Fibroblast of lung (primary cell): ENCODE results near the gene CELA3A. TPM values are rescaled to one million over a fixed set of nuclear protein-coding genes. Genes with fewer than 3 reads are reported as not detected.
"Not testable (repeated sequence)": the region's sequence is repeated elsewhere in the genome, so short reads cannot be mapped to it uniquely, and the experiment has no call there.

Experiments used
- DNase-seq, 2 donors: peaks; one replicate each; pipeline versions ENCODE4 v3.0.0 to v3.0.0-alpha.2; 2010; ENCODE audit warnings: low read depth in 2 of 2
- H2AFZ ChIP-seq: 2 replicates; pipeline ENCODE4 v1.5.1; 2012; ENCODE audit warnings: low read length, control low read depth, inconsistent platforms
- H3K27ac ChIP-seq: 2 replicates; pipeline ENCODE4 v1.5.1; 2011; ENCODE audit warnings: low read length, control low read depth; ENCODE audit not compliant: insufficient read depth
- H3K27me3 ChIP-seq: 2 replicates; pipeline ENCODE4 v1.5.1; 2011; ENCODE audit warnings: mild to moderate bottlenecking, low read length; ENCODE audit not compliant: control insufficient read depth, insufficient read depth
- H3K36me3 ChIP-seq: 2 replicates; pipeline ENCODE4 v1.5.1; 2011; ENCODE audit warnings: low read length; ENCODE audit not compliant: control insufficient read depth, insufficient read depth
- H3K4me1 ChIP-seq: 2 replicates; pipeline ENCODE4 v1.5.1; 2011; ENCODE audit warnings: low read length; ENCODE audit not compliant: control insufficient read depth, insufficient read depth; ENCODE audit errors: extremely low read depth
- H3K4me2 ChIP-seq: 2 replicates; pipeline ENCODE4 v1.5.1; 2011; ENCODE audit warnings: low read length, control low read depth; ENCODE audit not compliant: insufficient read depth; ENCODE audit errors: extremely low read depth
- H3K4me3 ChIP-seq, 4 experiments: fragments of 200-600 bp in 1 of 4; sonication (generic) in 1 of 4; replicated peaks in 1 of 4; 2 replicates each; pipeline ENCODE4 v1.5.1; 2011 to 2016; ENCODE audit warnings: low read length in 4 of 4, low read depth in 3 of 4, mild to moderate bottlenecking in 3 of 4, control low read depth in 2 of 4, inconsistent platforms in 1 of 4, mixed read lengths in 1 of 4; ENCODE audit not compliant: insufficient read depth in 1 of 4; ENCODE audit errors: control extremely low read depth in 1 of 4
- H3K79me2 ChIP-seq: 2 replicates; pipeline ENCODE4 v1.5.1; 2012; ENCODE audit warnings: mild to moderate bottlenecking, low read length, inconsistent platforms; ENCODE audit not compliant: control insufficient read depth, insufficient read depth
- H3K9ac ChIP-seq: 2 replicates; pipeline ENCODE4 v1.5.1; 2011; ENCODE audit warnings: mild to moderate bottlenecking, low read length, control low read depth; ENCODE audit not compliant: insufficient read depth
- H3K9me3 ChIP-seq: 2 replicates; pipeline ENCODE4 v1.5.1; 2012; ENCODE audit warnings: low read depth, low read length; ENCODE audit not compliant: control insufficient read depth, insufficient read depth
- H4K20me1 ChIP-seq: 2 replicates; pipeline ENCODE4 v1.5.1; 2011; ENCODE audit warnings: low read length; ENCODE audit not compliant: control insufficient read depth, insufficient read depth; ENCODE audit errors: extremely low read depth
- CTCF ChIP-seq, 2 donors: IDR thresholded peaks in 1 of 2; conservative IDR thresholded peaks in 1 of 2; 1 replicate in 1 of 2; 2 replicates in 1 of 2; pipeline ENCODE4 v1.5.1; 2011 to 2012; ENCODE audit warnings: low read length in 2 of 2, control low read depth in 1 of 2, inconsistent platforms in 1 of 2, low read depth in 1 of 2, mild to moderate bottlenecking in 1 of 2
- EZH2 ChIP-seq: IDR thresholded peaks from 2 replicates; pipeline ENCODE4 v1.5.1; 2012; ENCODE audit warnings: low read length, control low read depth, mild to moderate bottlenecking; ENCODE audit errors: missing control alignments
- polyA plus RNA-seq, 2 donors: library from polyadenylated mRNA; depleted of rRNA in 1 of 2; stranded (reverse) in 1 of 2; unstranded in 1 of 2; fragments of >200 nt; gene quantifications; 2 replicates each; pipeline ENCODE4 v1.2.1, GENCODE V29; 2011 to 2012; ENCODE audit warnings: missing spikeins in 1 of 2
- total RNA-seq: library from RNA; depleted of rRNA; stranded (reverse); fragments of >200 nt; gene quantifications from 2 replicates; pipeline ENCODE4 v1.2.1, GENCODE V29; 2014

CELA3A gene
- total and polyA plus RNA-seq, 2 donors (not counting 1 experiment from before 2014, with no cell fraction given) = not detected

GRCh38 chr1:22030473-22030872 is 29.0 kb downstream of the CELA3A start:
- Histone ChIP-seq H3K4me2 (no peak overlapping the region), H3K27me3 (no peaks in the 10 kb centered on the region), H3K79me2 (peaks cover 4% of the 10 kb centered on the region), H3K27ac (no peak overlapping the region), H4K20me1 (no peaks in the 10 kb centered on the region), H3K9ac (no peak overlapping the region), H3K4me1 (peaks cover 3% of the 10 kb centered on the region), H3K36me3 (peaks cover 2% of the 10 kb centered on the region), H2AFZ (no peak overlapping the region), H3K4me3 (no peak overlapping the region), H3K9me3 (no peaks in the 10 kb centered on the region)
- no peak for DNase-seq
- TF ChIP-seq EZH2 = no peak
- TF ChIP-seq CTCF (conservative IDR thresholded peaks at IDR 0.05 in 1 of 2, IDR thresholded peaks at IDR 0.05 in 1 of 2; ENCODE audit: low read depth in 1 of 2, low read length in 2 of 2) = no peak

- H3K4me2 ChIP-seq = no peak overlapping the region
- H3K27ac ChIP-seq = no peak overlapping the region
These were observed 29.9 kb downstream of the CELA3A start for GRCh38 chr1:22031214-22031962.

GRCh38 chr1:22034834-22035233 is 33.4 kb downstream of the CELA3A start:
- not testable (repeated sequence) for H3K9ac ChIP-seq

More at GRCh38 chr1:22031214-22031962, 29.9 kb downstream of the CELA3A start:
- Histone ChIP-seq H3K27me3 (no peaks in the 10 kb centered on the region), H2AFZ (no peak overlapping the region), H3K79me2 (peaks cover 2% of the 10 kb centered on the region), H3K4me1 (peaks cover 1% of the 10 kb centered on the region), H3K36me3 (peaks cover 2% of the 10 kb centered on the region), H3K4me3 (no peak overlapping the region), H3K9ac (no peak overlapping the region), H4K20me1 (no peaks in the 10 kb centered on the region), H3K9me3 (no peaks in the 10 kb centered on the region)
- no peak for TF ChIP-seq EZH2
- DNase-seq = no peak

GRCh38 chr1:22037520-22037919 is 36.1 kb downstream of the CELA3A start:
- TF ChIP-seq CTCF (conservative IDR thresholded peaks at IDR 0.05 in 1 of 2, IDR thresholded peaks at IDR 0.05 in 1 of 2; ENCODE audit: low read depth in 1 of 2, low read length in 2 of 2) (no peak), EZH2 (no peak)

More at GRCh38 chr1:22034834-22035233, 33.4 kb downstream of the CELA3A start:
- H4K20me1 ChIP-seq, H3K4me3 ChIP-seq, H3K79me2 ChIP-seq, H3K9me3 ChIP-seq, H3K27ac ChIP-seq, H3K4me1 ChIP-seq, H3K4me2 ChIP-seq, H3K27me3 ChIP-seq, H2AFZ ChIP-seq, H3K36me3 ChIP-seq, DNase-seq: not testable (repeated sequence)

More at GRCh38 chr1:22037520-22037919, 36.1 kb downstream of the CELA3A start:
- no peak for DNase-seq
- no peaks in the 10 kb centered on the region for H3K27me3 ChIP-seq
- H4K20me1 ChIP-seq = no peaks in the 10 kb centered on the region
- no peaks in the 10 kb centered on the region for H3K9me3 ChIP-seq
- no peaks in the 10 kb centered on the region for H3K79me2 ChIP-seq
- H3K36me3 ChIP-seq = no peaks in the 10 kb centered on the region
- H3K27ac ChIP-seq = no peak overlapping the region
- H3K4me3 ChIP-seq = no peak overlapping the region
- peaks cover 4% of the 10 kb centered on the region for H3K4me1 ChIP-seq
- H3K4me2 ChIP-seq = no peak overlapping the region
- no peak overlapping the region for H3K9ac ChIP-seq
- H2AFZ ChIP-seq = peak overlapping the region; percentile 17
